ENCODE results near the gene GPR55.
"Not testable (repeated sequence)": the region's sequence is repeated elsewhere in the genome, so short reads cannot be mapped to it uniquely, and the experiment has no call there.

Gene GPR55

DNA sequence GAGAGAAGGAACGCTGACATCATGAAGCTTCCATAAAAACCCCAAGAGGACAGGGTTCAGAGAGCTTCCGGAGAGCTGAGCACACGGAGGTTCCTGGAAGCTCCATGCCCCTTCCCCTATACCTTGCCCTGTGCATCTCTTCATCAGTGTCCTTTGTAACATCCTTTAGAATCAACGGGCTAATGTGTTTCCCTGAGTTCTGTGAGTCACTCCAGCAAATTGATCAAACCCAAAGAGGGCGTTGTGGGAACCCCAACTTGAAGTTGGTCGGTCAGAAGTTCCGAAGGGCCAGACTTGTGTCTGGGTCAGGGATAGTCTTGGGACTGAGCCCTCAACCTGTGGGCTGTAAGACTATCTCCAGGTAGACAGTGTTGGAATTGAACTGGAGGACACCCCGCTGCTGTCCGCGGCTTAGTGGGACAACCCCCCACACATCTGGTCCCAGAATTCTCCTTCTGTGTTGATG is 25.9 kb upstream of the GPR55 start:
- no peak for DNase-seq (ENCODE audit: low read depth)

DNA sequence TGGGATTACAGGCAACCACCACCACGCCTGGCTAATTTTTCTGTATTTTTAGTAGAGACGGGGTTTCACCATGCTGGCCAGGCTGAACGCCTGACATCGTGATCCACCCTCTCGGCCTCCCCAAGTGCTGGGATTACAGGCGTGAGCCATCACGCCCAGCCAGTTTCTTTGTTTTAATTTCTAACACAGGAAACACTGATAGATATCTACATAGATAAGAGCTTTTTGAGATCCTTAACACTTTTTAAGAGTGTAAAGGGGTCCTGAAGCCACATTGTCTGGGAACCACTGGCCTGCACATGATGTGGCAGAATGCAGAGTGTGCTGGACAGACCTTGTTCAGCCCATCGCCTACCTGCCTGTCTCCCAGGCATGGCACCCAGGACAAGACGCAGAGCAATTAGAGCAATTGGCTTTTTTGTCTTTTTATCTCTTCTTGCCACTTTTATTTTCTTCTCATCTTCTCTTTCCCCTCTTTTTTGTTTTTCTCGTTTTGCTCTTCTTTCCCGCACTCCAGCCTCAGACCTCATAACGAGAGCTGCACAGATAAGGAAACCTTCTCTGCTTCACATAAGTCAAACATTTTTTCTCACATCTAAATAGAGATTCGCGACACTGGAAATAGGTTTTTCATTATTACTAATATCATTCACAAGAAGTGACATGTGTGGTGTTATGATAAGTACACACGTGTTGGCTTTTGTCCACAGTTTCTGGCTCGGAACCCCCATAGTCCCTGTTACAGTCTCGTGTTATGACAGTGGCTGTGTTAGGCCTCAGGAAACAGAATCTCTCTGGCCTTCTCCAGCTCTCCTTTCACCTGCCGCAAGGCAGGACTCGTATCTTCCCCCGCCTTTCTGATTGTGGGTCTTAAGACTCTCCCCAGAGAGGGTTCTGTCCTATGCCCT is 25.2 kb upstream of the GPR55 start:
- no peak for DNase-seq (ENCODE audit: low read depth)

- no peak for DNase-seq (ENCODE audit: low read depth)
Observed at GRCh38 chr2:230947908-230948365, 22.9 kb upstream of the GPR55 start.

- DNase-seq (ENCODE audit: low read depth), result no peak
Observed at GRCh38 chr2:230947235-230947576, 22.2 kb upstream of the GPR55 start.

DNA sequence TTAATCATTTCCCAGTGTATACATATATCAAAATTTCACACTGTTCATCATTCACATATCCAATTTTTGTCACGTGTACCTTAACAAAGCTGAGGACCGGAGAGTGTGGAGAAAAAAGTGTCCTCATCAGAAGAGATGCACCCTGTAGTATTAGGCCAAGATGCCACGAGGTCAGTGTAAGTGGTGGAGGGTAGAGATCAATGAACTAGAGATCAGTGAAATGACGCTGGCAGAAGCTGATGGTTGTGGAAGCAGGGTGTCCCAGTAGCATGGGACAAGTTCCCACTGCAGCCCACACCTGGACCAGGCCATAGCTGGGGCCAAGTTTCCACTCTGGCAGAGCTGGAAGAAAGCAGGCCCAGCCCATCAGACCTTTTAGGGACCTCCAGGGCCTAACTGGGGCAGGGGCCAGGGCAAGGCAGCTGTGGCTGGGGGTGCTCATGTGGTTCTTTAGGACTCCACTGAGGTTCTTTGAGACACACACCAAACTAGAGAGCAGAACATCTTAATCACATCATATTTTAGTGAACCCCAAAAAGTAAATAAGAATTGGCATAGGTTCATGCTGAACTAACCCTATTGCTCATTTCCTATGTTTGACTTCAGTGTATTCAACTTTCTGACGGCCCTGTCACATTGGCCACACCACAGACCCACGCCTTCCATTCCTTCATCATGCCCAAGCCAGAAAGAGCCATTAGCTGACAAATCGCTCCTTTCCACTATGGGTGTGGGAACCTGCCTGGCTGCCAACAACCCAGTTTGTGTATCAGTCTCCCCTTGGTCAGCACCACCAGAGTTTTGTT is 21.6 kb upstream of the GPR55 start:
- DNase-seq (ENCODE audit: low read depth), result no peak

- DNase-seq (ENCODE audit: low read depth), result no peak
Observed at GRCh38 chr2:230944757-230945372, 19.8 kb upstream of the GPR55 start.

DNA sequence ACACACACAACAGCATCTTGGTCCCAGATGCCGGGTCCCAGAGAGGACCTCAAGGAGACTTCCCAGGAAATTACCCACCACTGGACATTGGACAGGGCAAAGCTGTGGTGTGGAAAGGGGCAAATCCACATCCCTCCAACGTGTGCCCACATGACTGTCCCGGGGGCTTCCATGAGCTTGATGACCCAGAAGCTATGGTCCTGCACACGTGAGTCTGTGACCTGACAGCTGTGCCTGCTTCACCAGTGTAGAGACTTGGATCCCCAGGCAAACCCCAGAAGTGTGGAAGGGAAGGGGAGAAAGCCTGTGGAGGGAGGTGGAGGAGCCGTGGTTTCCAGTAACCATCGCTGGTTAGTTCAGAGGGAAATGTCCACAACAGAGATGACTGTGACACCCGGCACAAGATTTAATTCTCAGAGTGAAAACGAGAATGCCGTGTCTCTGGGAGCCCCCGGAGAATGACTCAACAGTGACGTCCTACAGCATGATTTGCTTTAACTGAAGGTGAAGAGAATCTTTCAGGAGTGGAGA is 19.1 kb upstream of the GPR55 start:
- no peak for DNase-seq (ENCODE audit: low read depth)

DNA sequence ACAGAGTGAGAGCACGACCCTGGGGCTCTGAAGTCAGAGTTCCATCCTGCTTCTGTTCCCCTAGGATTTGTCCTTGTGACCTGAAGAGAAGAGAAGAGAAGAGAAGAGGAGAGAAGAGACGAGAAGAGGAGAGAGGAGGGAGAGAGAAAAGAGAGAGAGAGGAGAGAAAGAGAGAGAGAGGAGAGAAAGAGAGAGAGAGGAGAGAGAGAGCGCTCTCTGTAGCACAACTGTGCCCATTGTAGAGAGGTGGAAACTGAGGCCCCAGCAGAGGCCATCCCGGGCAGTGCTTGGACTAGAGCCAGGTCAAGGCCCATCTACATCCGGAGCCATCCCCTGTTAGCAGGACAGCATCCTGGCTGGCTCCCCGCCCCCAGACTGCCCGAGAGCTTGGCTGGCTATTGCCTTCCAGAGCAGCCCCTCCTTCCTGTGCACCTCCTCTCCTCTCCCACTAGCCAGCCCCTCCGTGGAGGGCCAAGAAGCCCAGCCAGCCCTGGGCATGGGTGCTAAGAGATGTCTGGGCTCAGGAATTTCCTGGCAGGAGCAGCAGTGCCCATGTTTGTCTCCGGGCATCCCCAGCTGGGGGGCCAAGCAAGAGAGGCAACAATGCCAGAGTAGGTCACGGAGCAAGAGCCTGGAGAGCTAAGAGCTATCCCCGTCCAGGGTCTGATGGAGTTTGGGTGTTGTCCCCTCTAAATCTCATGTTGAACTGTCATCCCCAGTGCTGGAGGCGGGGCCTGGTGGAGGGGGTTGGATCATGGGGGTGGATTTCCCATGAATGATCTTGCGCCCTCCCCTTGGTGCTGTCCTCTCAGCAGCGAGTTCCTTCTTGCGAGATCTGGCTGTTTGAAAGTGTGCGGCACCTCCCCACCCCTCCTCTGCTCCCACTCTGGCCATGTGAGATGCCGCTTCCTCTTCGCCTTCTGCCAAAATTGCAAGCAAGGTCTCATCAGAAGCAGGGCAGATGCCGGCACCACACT is 18.2 kb upstream of the GPR55 start:
- DNase-seq (ENCODE audit: low read depth), result no peak

DNA sequence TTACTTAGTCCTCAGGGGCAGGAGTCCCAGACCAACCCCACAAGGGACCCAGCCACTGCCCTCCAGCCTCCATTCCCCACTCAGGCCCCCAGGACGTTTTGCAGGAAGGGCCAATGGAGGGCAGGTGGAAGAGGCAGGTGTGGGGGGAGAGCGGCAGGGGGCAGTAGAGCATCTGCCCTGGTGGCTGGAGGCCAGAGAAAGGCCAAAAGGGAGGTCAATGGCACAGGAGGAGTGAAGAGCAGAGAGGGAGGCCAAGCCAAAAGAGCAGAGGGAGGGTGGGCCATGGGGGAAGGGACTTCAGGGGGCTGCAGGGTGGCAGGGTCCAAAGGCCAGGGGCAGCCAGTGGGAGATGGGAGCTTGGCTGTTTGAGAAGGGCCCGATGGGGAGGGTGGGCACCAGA is 17.3 kb upstream of the GPR55 start:
- no peak for DNase-seq (ENCODE audit: low read depth)

- no peak for DNase-seq (ENCODE audit: low read depth)
Observed at GRCh38 chr2:230941202-230942180, 16.4 kb upstream of the GPR55 start.

DNA sequence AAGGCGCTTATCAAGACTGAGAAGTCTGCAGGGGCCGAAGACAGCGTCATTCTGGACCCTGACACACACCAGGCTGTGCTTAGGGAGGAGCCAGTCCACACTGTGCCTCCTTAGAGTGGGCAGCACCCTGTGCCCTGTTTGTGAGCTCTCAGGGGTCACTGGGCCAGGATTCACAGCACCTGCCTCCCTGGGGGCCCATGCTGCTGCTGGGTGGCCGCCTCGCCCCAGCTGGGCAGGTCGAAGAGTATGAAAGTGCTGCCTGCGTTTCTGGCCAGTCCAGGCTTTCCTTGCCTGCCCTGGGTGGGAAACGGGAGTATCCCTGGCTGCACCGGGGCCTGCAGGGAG is 15.4 kb upstream of the GPR55 start:
- no peak for DNase-seq (ENCODE audit: low read depth)

DNA sequence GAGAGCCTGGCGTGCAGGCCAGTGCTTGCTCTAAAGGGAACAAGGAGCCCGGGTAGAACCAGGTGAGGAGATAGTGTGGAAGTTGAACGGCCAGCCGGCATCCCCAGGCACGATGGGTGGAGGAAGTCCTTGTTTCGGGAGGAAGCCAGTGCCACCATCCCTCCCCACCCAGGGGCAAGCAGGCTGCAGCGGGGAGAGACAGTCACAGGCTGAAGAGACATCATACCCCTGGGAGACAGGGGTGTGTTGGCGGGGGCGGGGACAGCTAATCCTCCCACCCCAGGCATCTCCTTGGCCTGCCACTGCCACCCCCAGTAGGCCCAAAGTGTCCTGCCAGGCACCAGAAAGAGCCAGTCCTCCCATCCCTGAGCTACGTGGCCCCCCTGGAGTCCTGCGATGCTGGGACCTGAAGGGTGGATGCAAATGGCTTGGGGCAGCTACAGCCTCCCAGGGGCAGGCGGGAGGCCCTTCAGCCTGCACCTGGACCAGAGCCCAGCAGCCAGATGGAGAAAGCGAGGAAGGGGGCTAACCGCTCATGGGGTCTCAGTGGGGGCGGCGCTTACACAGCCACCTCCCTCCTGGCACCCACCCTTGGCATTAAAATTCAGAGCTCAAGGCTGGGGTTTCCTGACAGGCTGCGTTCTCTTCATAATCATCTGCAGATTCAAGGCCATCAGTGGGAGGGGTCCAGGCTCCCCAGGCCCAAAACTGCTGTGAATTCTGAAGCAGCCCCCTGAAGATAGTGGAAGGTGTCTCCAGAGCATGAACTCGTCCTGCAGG is 14.8 kb upstream of the GPR55 start:
- no peak for DNase-seq (ENCODE audit: low read depth)

DNA sequence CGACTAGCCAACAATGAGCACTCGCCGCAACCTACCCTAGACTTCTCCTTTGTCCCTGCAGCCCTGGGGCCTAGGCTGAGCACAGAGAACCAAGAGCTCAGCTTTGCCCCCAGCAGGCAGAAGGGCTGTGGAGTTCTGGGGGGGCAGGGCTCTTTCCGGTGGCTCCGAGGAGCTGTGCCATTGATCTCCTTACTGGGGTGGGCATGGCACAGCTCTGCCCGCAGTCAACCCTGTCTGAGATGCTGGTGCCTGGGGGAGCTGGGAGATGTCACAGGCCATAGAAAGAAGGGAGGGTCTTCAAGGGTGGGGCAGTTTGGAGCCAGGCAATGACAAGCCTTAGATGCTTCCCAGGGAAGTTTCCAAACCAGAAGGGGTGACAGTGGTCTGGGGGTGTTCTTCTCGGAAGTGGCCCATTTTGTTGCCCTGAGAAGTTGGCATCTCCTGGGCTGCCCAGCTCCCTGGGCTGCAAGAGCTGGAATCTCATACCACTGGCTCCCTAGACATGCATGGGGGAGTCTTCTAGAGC is 14.1 kb upstream of the GPR55 start:
- no peak for DNase-seq (ENCODE audit: low read depth)

- no peak for DNase-seq (ENCODE audit: low read depth)
Observed at GRCh38 chr2:230938516-230939065, 13.5 kb upstream of the GPR55 start.

GRCh38 chr2:230938098-230938497 is 13.1 kb upstream of the GPR55 start:
- DNase-seq (ENCODE audit: low read depth), result no peak

GRCh38 chr2:230937362-230937761 is 12.3 kb upstream of the GPR55 start:
- no peak for DNase-seq (ENCODE audit: low read depth)

- not testable (repeated sequence) for DNase-seq (ENCODE audit: low read depth)
Observed at GRCh38 chr2:230936243-230936642, 11.2 kb upstream of the GPR55 start.

DNA sequence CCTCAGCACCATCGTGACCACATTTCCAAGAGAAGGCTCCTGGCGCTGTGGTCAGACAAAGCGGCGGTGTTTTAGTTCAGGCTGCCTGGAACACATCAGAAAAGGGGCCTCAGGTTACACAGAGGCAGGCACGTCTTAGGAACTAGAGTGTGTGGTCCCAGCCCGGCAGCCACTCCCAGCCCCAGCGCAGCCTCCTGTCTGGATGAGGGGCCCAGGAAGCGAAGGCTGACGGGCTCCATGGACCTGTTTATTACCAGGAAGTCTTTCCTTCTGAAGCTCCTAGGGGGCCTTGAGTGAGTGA is 10.0 kb upstream of the GPR55 start:
- no peak for DNase-seq (ENCODE audit: low read depth)

Measured in GM04504 (cell line).